NCI-H187 treated with DMSO at 0.1 percent for 48 hours (cell line): Measurements from ENCODE around the gene MAEA.

Source experiments
- DNase-seq: peaks from one replicate; lab custom pipeline; 2025; lab: John Stamatoyannopoulos, UW

The MAEA gene

GRCh38 chr4:1289207-1290164 is at the start of gene MAEA:
MAEA (plus strand) TSS chr4:1289891; CDS start chr4:1289914, 23 bp downstream.
- peak; percentile 92 for DNase-seq

- DNase-seq: no peak
Observed at GRCh38 chr4:1239950-1240307, 49.8 kb upstream of the MAEA start.

GRCh38 chr4:1240721-1241465 is 48.8 kb upstream of the MAEA start:
- DNase-seq: no peak

GRCh38 chr4:1241466-1241935 is 48.2 kb upstream of the MAEA start:
- no peak for DNase-seq

- DNase-seq: no peak
Observed at GRCh38 chr4:1241936-1242505, 47.7 kb upstream of the MAEA start.

GRCh38 chr4:1242506-1243450 is 46.9 kb upstream of the MAEA start:
- no peak for DNase-seq

- DNase-seq: no peak
Observed at GRCh38 chr4:1243451-1244080, 46.1 kb upstream of the MAEA start.

- DNase-seq: no peak
Observed at GRCh38 chr4:1244081-1244977, 45.4 kb upstream of the MAEA start.

- DNase-seq: no peak
Observed at GRCh38 chr4:1244978-1245471, 44.7 kb upstream of the MAEA start.

GRCh38 chr4:1245481-1246051 is 44.1 kb upstream of the MAEA start:
- DNase-seq: no peak

GRCh38 chr4:1246111-1246881 is 43.4 kb upstream of the MAEA start:
- no peak for DNase-seq

GRCh38 chr4:1246901-1247863 is 42.5 kb upstream of the MAEA start:
- no peak for DNase-seq

- DNase-seq: no peak
Observed at GRCh38 chr4:1247864-1248244, 41.8 kb upstream of the MAEA start.

GRCh38 chr4:1248245-1249147 is 41.2 kb upstream of the MAEA start, which contains the start of gene CTBP1:
CTBP1 (minus strand) TSS chr4:1249130; CDS start chr4:1241331, 7,799 bp downstream.
- peak; percentile 11 for DNase-seq

- DNase-seq: peak; percentile 45
Observed at GRCh38 chr4:1249148-1249730, 40.5 kb upstream of the MAEA start.
